ENCODE measurements around the gene KIF21B.

DNA sequence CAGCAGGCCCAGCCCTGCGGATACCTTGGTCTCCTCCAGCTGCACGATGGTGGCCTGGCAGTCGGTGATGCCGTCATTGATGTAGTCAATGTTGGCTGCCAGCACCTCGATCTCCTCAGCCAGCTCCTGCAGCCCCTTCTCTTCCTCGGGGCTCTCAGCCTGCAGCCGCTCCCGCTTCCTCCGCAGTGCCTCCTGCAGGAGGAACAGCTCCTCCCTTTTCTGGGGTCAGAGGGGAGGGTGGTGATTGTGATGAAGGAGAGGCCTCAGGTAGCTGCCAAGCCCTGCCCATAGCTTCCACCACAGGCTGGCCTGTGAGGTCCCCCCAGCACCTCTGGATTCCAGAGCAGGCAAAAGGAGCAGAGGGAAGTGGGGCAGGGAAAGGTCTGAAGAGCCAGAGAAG lies 33.4 kb downstream of the KIF21B start:
- TF ChIP-seq CTCF (IDR thresholded peaks at IDR 0.05): no peak
- no peak for TF ChIP-seq POLR2A (IDR thresholded peaks at IDR 0.05)

All from uterus (tissue), 2 donors.